Smooth muscle cell (in vitro differentiated cells): ENCODE data around the gene HNRNPCL4. TPM values are rescaled to one million over a fixed set of nuclear protein-coding genes. Genes with fewer than 3 reads are reported as not detected.
"Not testable (repeated sequence)": the region's sequence is repeated elsewhere in the genome, so short reads cannot be mapped to it uniquely, and the experiment has no call there.

ENCODE experiments used
- DNase-seq: peaks from one replicate; lab custom pipeline; 2025; ENCODE audit not compliant: unreplicated experiment; lab: John Stamatoyannopoulos, UW
- H2AFZ ChIP-seq: fragments of 200-600 bp; sonication (generic); 2 replicates; pipeline ENCODE4 v1.6.0; 2016; ENCODE audit warnings: antibody characterized with exemption, low read depth, mild to moderate bottlenecking
- H3F3A ChIP-seq: fragments of 200-600 bp; sonication (generic); 2 replicates; pipeline ENCODE4 v1.6.0; 2017; ENCODE audit warnings: antibody characterized with exemption, low read depth
- H3K27ac ChIP-seq: fragments of 200-600 bp; sonication (generic); 2 replicates; pipeline ENCODE4 v1.5.1; 2016; ENCODE audit warnings: low read depth, mild to moderate bottlenecking
- H3K27me3 ChIP-seq: fragments of 200-600 bp; sonication (generic); 2 replicates; pipeline ENCODE4 v1.6.1; 2016; ENCODE audit warnings: low read depth, mild to moderate bottlenecking
- H3K36me3 ChIP-seq: fragments of 200-600 bp; sonication (generic); 2 replicates; pipeline ENCODE4 v1.5.1; 2016; ENCODE audit warnings: low read depth
- H3K4me1 ChIP-seq: fragments of 200-600 bp; sonication (generic); 2 replicates; pipeline ENCODE4 v1.5.1; 2016; ENCODE audit warnings: low read depth
- H3K4me2 ChIP-seq: fragments of 200-600 bp; sonication (generic); 2 replicates; pipeline ENCODE4 v1.6.0; 2016; ENCODE audit warnings: mild to moderate bottlenecking
- H3K4me3 ChIP-seq: fragments of 200-600 bp; sonication (generic); 2 replicates; pipeline ENCODE4 v1.5.1; 2016; ENCODE audit warnings: mild to moderate bottlenecking
- H3K79me2 ChIP-seq: fragments of 200-600 bp; sonication (generic); 2 replicates; pipeline ENCODE4 v1.6.0; 2016; ENCODE audit warnings: low read depth, mild to moderate bottlenecking
- H3K9ac ChIP-seq: fragments of 200-600 bp; sonication (generic); 2 replicates; pipeline ENCODE4 v1.6.0; 2016; ENCODE audit warnings: low read depth
- H3K9me3 ChIP-seq: fragments of 200-600 bp; sonication (generic); replicated peaks from 2 replicates; pipeline ENCODE4 v1.5.1; 2016; ENCODE audit warnings: low read depth
- H4K20me1 ChIP-seq: fragments of 200-600 bp; sonication (generic); 2 replicates; pipeline ENCODE4 v1.6.0; 2016; ENCODE audit warnings: low read depth
- WGBS: methylation state at CpG from one replicate; pipeline ENCODE4 v1.1.7; 2016; ENCODE audit warnings: low lambda C conversion rate; 5-methylcytosine and 5-hydroxymethylcytosine counted together
- polyA plus RNA-seq: library from polyadenylated mRNA; unstranded; fragments of >200 nt; fragmentation: Nextera tagmentation; extraction: Ambion mirVana; gene quantifications from 2 replicates; pipeline ENCODE4 v1.2.1, GENCODE V29; 2016
- total RNA-seq: library from RNA; depleted of rRNA; stranded (reverse); fragments of >200 nt; gene quantifications from 2 replicates; pipeline ENCODE4 v1.2.3, GENCODE V29; 2014

Gene HNRNPCL4
- not detected in 2 replicates for total RNA-seq
- not detected in 2 replicates for polyA plus RNA-seq

DNA sequence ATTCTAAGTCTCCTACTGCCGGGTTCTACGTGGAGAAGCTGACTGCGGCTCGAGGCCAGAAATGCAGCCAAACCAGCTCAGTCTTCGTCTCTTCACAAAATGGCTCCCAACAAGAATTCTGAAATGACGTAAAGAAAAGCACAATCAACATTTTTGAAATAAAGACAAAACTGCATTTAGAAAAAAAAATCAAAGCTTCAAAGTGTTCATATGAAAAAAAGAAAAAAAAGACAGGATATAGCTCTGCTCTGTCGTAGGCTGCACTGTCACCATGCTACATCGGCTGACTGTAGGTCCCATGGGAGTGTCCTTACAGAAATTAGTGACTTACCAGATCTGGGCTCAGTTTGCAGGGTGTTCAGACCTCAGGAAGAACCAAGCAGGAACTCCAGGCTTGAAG, at the start of gene HNRNPCL4:
TSS of gene HNRNPCL4 (minus strand) at position 101 of the 400 bp plus-strand sequence. CDS start 164 bp downstream, outside the sequence.
- H3F3A ChIP-seq, H3K27ac ChIP-seq, H3K4me1 ChIP-seq, H3K79me2 ChIP-seq, H3K4me2 ChIP-seq, H3K27me3 ChIP-seq, DNase-seq, H2AFZ ChIP-seq, H3K9me3 ChIP-seq, H4K20me1 ChIP-seq, H3K36me3 ChIP-seq, H3K9ac ChIP-seq, H3K4me3 ChIP-seq: not testable (repeated sequence)
- WGBS = no CpG with 5 or more reads among the region's 8 CpGs

DNA sequence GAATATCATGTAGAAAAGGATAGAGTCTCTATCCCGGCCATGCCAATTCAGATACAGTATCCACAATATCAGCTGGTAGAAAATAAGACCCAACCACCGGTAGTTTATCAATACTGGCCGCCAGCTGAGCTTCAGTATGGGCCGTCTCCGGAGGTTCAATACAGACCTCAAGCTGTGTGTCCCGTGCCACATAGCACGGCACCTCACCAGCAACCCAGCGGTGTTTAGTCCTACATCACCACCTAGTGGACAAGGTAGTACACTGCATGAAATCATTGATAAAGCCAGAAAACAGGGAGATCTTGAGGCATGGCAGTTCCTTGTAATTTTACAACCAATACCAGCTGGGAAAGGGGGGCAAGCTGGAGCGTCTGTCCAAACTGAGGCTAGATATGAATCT, 43.3 kb upstream of the HNRNPCL4 start:
- not testable (repeated sequence) for H4K20me1 ChIP-seq, H3K9ac ChIP-seq, H3K27me3 ChIP-seq, DNase-seq, H3F3A ChIP-seq, H3K4me3 ChIP-seq, H3K4me2 ChIP-seq, H3K36me3 ChIP-seq, H3K9me3 ChIP-seq, H3K27ac ChIP-seq, H2AFZ ChIP-seq, H3K4me1 ChIP-seq, H3K79me2 ChIP-seq
- no CpG with 5 or more reads among the region's 9 CpGs for WGBS

DNA sequence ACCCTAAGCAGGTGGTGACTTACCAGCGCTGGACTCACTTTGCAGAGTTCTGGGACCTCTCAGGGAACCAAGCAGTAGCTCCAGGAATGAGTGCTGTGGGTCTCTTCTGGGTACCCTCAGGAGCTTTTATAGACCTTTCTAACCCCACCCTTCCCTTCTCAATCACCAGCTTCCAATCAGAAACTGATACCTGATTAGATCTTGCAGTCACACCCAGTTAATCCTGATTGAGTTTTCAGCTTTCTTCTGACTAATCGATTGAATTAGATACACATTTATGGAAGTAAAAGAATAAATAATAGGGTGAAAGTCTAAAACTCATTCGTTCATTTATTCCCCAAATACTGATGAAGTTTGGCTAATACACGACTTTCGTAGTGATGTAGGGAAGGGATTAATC, 35.9 kb upstream of the HNRNPCL4 start, which contains the start of gene PRAMEF13:
TSS of gene PRAMEF13 (minus strand) at position 101 of the 400 bp plus-strand sequence. CDS start 1,820 bp downstream, outside the sequence.
- not testable (repeated sequence) for H3K36me3 ChIP-seq, DNase-seq, H3K9ac ChIP-seq, H3F3A ChIP-seq, H3K27ac ChIP-seq, H3K27me3 ChIP-seq, H3K4me1 ChIP-seq, H4K20me1 ChIP-seq, H3K4me2 ChIP-seq, H3K79me2 ChIP-seq, H2AFZ ChIP-seq, H3K9me3 ChIP-seq, H3K4me3 ChIP-seq
- no CpG with 5 or more reads among the region's 5 CpGs for WGBS

DNA sequence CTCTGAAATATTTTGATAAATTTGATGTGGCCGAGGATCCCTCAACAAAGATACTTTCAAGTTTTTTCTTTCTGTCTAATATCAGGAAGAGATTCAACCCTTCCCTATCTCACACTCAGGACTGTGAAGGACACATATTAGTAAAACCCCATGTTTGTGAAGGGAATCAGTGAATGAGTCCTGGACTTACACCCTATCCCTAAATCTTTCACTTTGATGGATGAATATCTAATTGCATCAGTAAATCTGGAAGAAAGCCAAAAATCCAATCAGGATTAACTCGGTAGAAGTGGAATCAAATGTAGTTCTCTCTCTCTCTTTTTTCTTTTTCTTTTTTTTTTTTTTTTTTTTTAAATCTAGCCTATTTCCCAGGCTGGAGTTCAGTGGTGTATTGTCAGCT, 6.1 kb upstream of the HNRNPCL4 start, which contains the start of gene PRAMEF9:
TSS of gene PRAMEF9 (plus strand) at position 301 of the 400 bp plus-strand sequence. CDS start 3,433 bp downstream, outside the sequence.
- H2AFZ ChIP-seq, H3K9ac ChIP-seq, H4K20me1 ChIP-seq, H3K9me3 ChIP-seq, H3K4me1 ChIP-seq, H3K27ac ChIP-seq, DNase-seq, H3F3A ChIP-seq, H3K79me2 ChIP-seq, H3K4me3 ChIP-seq, H3K27me3 ChIP-seq, H3K36me3 ChIP-seq, H3K4me2 ChIP-seq: not testable (repeated sequence)
- WGBS = 73% methylated on average over 2 of the region's 2 CpGs

DNA sequence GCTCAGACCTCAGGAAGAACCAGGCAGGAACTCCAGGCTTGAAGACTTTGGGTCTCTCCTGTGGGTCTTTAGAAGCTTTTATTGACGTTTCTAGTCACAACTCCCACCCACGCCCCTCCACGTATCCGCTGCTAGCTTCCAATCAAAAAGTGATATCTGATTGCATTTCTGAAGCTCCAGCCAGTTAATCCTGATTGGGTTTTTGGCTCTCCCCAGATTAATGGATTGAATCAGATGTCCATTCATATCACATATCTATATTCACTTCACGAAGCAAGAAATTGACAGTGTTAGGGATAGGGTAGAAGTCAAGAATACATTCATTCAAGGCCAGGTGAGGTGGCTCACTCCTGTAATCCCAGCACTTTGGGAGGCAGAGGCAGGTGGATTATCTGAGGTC, 9.5 kb downstream of the HNRNPCL4 start, which contains the start of gene PRAMEF26:
TSS of gene PRAMEF26 (minus strand) at position 101 of the 400 bp plus-strand sequence. CDS start 2,914 bp downstream, outside the sequence.
- not testable (repeated sequence) for H2AFZ ChIP-seq, H3K27me3 ChIP-seq, H3K27ac ChIP-seq, H3K4me3 ChIP-seq, H3K4me1 ChIP-seq, H3K4me2 ChIP-seq, H4K20me1 ChIP-seq, H3F3A ChIP-seq, H3K9ac ChIP-seq, H3K36me3 ChIP-seq, DNase-seq, H3K9me3 ChIP-seq, H3K79me2 ChIP-seq
- 62% methylated on average over 1 of the region's 5 CpGs for WGBS

DNA sequence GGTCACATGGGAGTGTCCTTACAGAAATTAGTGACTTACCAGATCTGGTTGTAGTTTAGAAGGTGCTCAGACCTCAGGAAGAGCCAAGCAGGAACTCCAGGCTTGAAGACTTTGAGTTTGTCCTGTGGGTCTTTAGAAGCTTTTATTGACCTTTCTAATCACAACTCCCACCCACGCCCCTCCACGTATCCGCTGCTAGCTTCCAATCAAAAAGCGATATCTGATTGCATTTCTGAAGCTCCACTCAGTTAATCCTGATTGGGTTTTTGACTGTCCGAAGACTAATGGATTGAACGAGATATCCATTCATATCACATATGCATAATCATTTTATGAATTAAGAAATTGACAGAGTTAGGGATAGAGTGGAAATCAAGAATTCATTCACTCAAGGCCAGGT, 48.7 kb downstream of the HNRNPCL4 start, which contains the start of gene HNRNPCL2:
TSS of gene HNRNPCL2 (minus strand) at position 101 of the 400 bp plus-strand sequence. CDS start 454 bp downstream, outside the sequence.
- WGBS = 76% methylated on average over 6 of the region's 6 CpGs
- not testable (repeated sequence) for H3K9me3 ChIP-seq, H3K4me1 ChIP-seq, H3K4me2 ChIP-seq, DNase-seq, H3K27me3 ChIP-seq, H2AFZ ChIP-seq, H4K20me1 ChIP-seq, H3K36me3 ChIP-seq, H3K27ac ChIP-seq, H3K9ac ChIP-seq, H3K4me3 ChIP-seq, H3F3A ChIP-seq, H3K79me2 ChIP-seq

Other genes with a start within 250 kb of the HNRNPCL4 start
- not detected in 2 replicates for gene PRAMEF7, start 249.0 kb downstream of the HNRNPCL4 start, total RNA-seq
- not detected in 2 replicates for gene PRAMEF7, start 249.0 kb downstream of the HNRNPCL4 start, polyA plus RNA-seq
- not detected in 2 replicates for gene PRAMEF6, start 218.1 kb downstream of the HNRNPCL4 start, total RNA-seq
- gene PRAMEF6, start 218.1 kb downstream of the HNRNPCL4 start, polyA plus RNA-seq = not detected in 2 replicates
- gene PRAMEF27, start 109.1 kb downstream of the HNRNPCL4 start, total RNA-seq = not detected in 2 replicates
- not detected in 2 replicates for gene PRAMEF27, start 109.1 kb downstream of the HNRNPCL4 start, polyA plus RNA-seq
- gene HNRNPCL3, start 104.9 kb downstream of the HNRNPCL4 start, total RNA-seq = not detected in 2 replicates
- gene HNRNPCL3, start 104.9 kb downstream of the HNRNPCL4 start, polyA plus RNA-seq = not detected in 2 replicates
- gene PRAMEF25, start 94.9 kb downstream of the HNRNPCL4 start, total RNA-seq = not detected in 2 replicates
- not detected in 2 replicates for gene PRAMEF25, start 94.9 kb downstream of the HNRNPCL4 start, polyA plus RNA-seq
- gene HNRNPCL2, start 48.8 kb downstream of the HNRNPCL4 start, total RNA-seq = not detected in 2 replicates
- not detected in 2 replicates for gene HNRNPCL2, start 48.8 kb downstream of the HNRNPCL4 start, polyA plus RNA-seq
- not detected in 2 replicates for gene PRAMEF26, start 9.6 kb downstream of the HNRNPCL4 start, total RNA-seq
- not detected in 2 replicates for gene PRAMEF26, start 9.6 kb downstream of the HNRNPCL4 start, polyA plus RNA-seq
- not detected in 2 replicates for gene PRAMEF9, start 6.2 kb upstream of the HNRNPCL4 start, total RNA-seq
- gene PRAMEF9, start 6.2 kb upstream of the HNRNPCL4 start, polyA plus RNA-seq = not detected in 2 replicates
- gene PRAMEF13, start 35.8 kb upstream of the HNRNPCL4 start, total RNA-seq = not detected in 2 replicates
- not detected in 2 replicates for gene PRAMEF13, start 35.8 kb upstream of the HNRNPCL4 start, polyA plus RNA-seq
- not detected in 2 replicates for gene PRAMEF18, start 60.5 kb upstream of the HNRNPCL4 start, total RNA-seq
- not detected in 2 replicates for gene PRAMEF18, start 60.5 kb upstream of the HNRNPCL4 start, polyA plus RNA-seq
- not detected in 2 replicates for gene PRAMEF5, start 88.6 kb upstream of the HNRNPCL4 start, total RNA-seq
- gene PRAMEF5, start 88.6 kb upstream of the HNRNPCL4 start, polyA plus RNA-seq = not detected in 2 replicates
- not detected in 2 replicates for gene PRAMEF8, start 119.5 kb upstream of the HNRNPCL4 start, total RNA-seq
- gene PRAMEF8, start 119.5 kb upstream of the HNRNPCL4 start, polyA plus RNA-seq = not detected in 2 replicates
- gene PRAMEF33, start 137.9 kb upstream of the HNRNPCL4 start, total RNA-seq = not detected in 2 replicates
- not detected in 2 replicates for gene PRAMEF33, start 137.9 kb upstream of the HNRNPCL4 start, polyA plus RNA-seq
- not detected in 2 replicates for gene PRAMEF15, start 149.9 kb upstream of the HNRNPCL4 start, total RNA-seq
- gene PRAMEF15, start 149.9 kb upstream of the HNRNPCL4 start, polyA plus RNA-seq = not detected in 2 replicates
- not detected in 2 replicates for gene PRAMEF14, start 181.5 kb upstream of the HNRNPCL4 start, total RNA-seq
- not detected in 2 replicates for gene PRAMEF14, start 181.5 kb upstream of the HNRNPCL4 start, polyA plus RNA-seq
- gene PRAMEF19, start 206.3 kb upstream of the HNRNPCL4 start, total RNA-seq = not detected in 2 replicates
- gene PRAMEF19, start 206.3 kb upstream of the HNRNPCL4 start, polyA plus RNA-seq = not detected in 2 replicates
- not detected in 2 replicates for gene PRAMEF17, start 224.0 kb upstream of the HNRNPCL4 start, total RNA-seq
- gene PRAMEF17, start 224.0 kb upstream of the HNRNPCL4 start, polyA plus RNA-seq = not detected in 2 replicates
- gene PRAMEF20, start 244.8 kb upstream of the HNRNPCL4 start, total RNA-seq = not detected in 2 replicates
- not detected in 2 replicates for gene PRAMEF20, start 244.8 kb upstream of the HNRNPCL4 start, polyA plus RNA-seq